Left renal pelvis (tissue), 4 donors: ENCODE data around the gene GART. TPM values are rescaled to one million over a fixed set of nuclear protein-coding genes. Genes with fewer than 3 reads are reported as not detected.
A peak's percentile ranks its signal among the peaks of the same experiment; 100 is the strongest.
"Not testable (repeated sequence)": the region's sequence is repeated elsewhere in the genome, so short reads cannot be mapped to it uniquely, and the experiment has no call there.

Experiments used
- DNase-seq, 4 donors: peaks; one replicate each; pipeline ENCODE4 v3.0.0-alpha.2; 2013; ENCODE audit warnings: low read depth in 4 of 4, low spot score in 3 of 4
- polyA plus RNA-seq, 4 donors: library from polyadenylated mRNA; unstranded; fragments of 120-200 nt; gene quantifications; one replicate each; pipeline ENCODE4 v1.2.1, GENCODE V29; 2013; ENCODE audit not compliant: insufficient read length in 4 of 4

Gene GART
- polyA plus RNA-seq, 4 donors, result 59.6 to 85.9 (median 69.1) TPM

DNA sequence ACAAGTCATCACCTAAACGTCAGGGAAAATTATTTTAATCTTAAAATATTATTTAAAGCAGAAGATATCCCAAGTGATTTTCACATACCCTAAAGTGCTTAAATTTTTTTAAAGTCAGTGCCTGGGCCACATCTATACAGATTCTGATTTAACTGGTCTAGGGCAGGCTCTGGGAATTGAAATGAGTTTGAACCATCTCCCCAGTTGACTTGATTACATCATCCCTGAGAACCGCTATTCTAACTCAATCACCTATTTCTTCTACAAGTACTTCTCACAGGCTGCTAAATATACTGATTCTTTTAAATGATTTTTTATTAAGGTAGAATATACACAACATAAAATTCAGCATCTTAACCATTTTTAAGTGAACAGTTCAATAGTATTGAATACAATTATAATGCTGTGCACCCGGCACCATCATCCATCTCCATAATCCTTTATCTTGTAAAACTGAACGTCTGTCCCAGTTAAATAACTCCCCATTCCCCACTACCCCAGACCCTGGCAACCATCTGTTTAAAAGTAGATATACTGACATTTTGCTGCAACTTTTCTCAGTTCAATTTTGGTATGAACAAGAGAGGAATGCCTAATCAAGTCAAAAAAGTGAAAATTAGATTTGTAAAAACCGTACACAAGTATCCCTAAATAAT, 19.5 kb downstream of the GART start:
- DNase-seq, result no peak

DNA sequence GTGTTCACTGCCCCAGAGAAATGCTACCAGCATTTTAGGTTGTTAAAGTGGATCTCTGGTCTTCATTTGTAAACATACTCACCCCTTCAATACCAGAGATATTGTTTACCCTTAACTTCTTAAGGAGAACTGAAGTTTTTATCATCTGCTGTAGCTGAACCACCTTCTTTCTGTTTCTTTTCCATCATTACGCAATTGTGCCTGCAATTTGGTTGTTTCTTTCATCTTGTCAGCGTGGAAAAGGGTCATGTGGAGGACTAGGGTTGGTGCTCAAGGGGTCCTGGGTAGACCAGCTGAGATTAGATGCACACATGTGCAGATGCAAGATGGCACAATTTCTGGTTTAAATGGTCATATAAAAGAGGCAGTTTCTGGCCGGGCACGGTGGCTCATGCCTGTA, 23.0 kb downstream of the GART start:
- DNase-seq, result no peak

DNA sequence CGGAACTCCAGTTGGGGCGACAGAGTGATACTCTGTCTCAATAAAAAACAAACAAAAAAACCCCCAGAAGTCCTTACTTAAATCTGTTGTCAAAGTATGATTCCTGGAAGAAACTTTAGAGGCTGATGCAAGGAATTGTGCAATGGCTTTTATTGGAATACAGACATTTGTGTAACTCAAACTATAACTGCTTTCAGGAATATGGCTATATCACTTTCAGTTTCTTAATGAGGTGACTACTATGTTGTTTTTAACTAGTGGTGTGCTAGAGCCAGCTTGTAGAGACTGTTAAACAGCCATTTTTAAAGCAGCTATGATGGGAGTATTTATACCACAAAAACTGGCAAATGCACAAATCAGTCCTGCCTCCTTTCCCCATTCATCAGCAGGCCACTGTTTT, 27.7 kb downstream of the GART start:
- no peak for DNase-seq

DNA sequence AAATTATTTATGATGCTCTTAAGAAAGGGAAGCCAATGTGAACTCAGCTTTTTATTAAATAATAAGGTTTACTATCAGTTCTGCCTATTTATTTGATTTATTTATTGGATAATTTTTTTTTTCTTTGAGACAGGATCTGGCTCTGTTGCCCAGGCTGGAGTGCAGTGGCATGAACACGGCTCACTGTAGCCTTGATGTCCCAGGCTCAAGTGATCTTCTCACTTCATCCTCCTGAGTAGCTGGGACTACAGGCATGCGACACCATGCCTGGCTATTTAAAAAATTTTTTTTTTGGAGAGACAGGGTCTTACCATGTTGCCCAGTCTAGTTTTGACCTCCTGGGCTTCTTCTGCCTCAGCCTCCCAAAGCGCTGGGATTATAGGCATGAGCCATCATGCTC, 29.4 kb downstream of the GART start:
- DNase-seq, result no peak

DNA sequence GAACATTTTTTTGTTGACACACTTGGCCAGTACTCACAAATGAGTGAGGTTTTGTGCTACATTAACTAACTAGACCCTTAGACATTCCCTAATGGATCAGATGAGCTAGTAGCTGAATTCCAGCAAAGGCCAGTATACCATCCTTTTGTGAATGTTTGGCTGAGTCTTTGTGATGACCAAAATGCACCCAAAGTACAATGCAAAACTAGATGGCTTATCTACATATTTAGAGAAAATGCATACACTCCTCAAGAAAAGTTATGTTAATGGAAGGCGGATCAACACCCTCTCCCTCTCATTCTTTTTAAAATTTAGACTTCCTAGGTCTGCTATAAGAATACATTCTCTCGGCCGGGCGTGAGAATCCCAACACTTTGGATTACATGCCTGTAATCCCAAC, 30.3 kb downstream of the GART start:
- DNase-seq, result no peak

DNA sequence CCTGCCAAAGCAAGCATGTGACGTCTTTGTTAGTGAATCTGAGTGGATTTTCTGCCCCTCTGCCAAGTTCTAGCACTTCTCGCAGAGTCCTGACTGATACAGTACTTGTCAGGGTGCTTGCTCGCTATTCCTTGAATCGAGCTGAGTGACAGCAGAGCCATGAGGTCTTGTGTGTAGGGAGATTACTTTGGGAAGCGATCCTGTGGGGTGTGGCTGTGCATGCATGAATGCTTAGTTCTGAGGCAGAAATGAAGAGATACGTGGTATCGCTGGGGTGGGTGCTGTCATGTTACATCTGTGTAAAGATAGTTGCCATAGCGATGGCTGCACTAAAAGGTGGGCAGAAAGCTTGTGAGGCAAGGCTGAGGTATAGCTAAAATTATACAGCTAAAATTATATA, 31.1 kb downstream of the GART start:
- no peak for DNase-seq

DNA sequence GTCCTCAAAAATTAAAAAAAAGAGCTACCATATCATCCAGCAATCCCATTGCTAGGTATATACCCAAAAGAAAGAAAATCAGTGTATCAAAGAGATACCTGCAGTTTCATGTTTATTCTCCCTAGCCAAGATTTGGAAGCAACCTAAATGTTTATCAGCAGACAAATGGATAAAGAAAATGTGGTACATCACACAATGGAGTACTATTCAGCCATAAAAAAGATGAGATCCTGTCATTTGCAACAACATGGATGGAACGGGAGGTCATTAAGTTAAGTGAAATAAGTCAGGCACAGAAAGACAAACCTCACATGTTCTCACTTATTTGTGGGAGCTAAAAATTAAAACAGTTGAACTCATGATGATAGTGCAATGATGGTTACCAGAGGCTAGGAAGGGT, 34.9 kb downstream of the GART start:
- DNase-seq, result not testable (repeated sequence)

DNA sequence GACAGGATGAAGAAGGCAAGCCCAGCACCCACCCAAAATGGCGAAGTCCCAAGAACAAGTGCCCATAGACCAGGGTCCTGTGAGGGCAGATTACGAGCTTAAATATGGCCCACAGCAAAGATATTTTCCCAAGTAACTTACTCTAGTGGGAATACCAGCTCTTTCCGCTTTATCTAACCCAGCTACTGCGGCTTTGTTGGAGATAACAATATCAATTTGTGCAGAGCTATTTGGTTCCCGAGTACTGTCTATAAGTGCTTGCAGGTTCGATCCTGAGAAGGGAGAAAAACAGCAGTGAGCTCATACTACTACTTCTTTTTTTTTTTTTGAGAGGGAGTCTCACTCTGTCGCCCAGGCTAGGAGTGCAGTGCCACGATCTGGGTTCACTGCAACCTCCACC, 36.1 kb downstream of the GART start:
- DNase-seq, result no peak

DNA sequence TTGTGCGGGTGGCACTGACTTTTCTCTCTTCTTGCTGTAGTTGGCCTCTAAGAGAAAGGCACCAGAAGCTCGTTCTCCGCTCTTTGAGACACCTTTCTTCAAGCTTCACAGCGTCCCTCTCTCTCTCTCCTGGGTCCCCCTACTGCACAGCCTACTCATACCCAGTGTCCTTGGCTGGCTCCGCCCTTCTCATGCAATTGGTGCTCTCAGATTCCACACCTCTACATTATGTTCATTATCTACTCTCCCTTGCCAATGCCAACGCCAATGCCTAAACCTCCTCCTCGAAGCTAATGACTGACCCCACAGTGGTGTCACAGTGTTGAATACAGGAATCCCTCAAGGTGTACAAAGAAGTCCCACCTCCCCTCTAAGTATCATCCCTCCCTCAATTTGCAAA, 45.6 kb downstream of the GART start:
- no peak for DNase-seq

DNA sequence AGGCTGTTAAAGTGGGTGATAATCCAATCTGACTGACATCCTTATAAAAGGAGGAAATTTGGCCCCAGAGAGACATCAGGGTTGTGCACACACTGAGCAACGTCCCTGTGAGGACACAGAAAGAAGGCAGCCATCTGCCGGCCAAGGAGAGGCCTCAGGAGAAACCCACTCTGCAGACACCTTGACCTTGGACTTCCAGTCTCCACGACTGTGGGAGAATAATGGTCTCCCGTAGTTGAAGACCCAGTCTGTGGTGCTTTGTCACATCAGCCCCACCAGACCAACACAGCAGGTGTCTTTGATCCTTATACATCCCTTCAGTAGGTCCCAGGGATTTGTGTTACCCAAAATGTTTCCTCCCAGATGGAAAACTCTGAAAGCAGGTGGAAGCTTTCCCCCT, 46.2 kb downstream of the GART start:
- DNase-seq, result no peak

DNA sequence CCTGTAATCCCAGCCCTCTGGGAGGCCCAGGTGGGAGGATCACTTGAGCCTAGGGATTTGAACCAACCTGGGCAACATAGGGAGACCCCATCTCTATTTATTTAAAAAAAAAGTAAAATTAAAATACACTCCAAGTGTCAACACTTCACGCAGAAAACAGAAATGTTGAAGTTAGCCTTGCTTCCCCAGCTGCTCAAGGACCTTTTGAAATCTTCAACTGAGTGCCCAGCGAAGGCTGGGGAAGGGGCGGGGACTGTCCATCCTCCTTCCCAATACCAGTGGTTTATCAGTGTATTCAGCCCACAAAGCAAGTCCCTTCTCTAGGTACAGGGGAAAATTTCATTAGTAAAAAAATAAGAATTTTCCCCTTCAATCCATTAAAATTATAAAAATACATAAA, 48.2 kb downstream of the GART start:
- no peak for DNase-seq

DNA sequence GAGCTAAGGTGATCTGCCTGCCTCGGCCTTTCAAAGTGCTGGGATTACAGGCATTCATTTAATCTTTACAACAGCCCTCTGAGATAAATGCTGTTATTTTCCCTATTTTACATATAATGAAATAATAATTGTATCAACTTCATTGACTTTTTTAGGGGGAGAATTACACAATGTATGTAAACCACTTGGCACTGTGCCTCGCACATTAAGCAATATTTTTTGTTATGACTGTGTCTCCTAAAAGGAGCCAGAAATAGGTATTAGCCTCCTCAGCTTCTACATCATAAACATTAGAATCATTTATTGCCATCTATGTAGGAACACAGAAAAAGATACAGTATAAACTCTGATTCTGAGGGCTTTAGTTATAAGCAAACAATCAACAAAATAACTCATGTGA, 49.3 kb downstream of the GART start:
- DNase-seq, result no peak

DNA sequence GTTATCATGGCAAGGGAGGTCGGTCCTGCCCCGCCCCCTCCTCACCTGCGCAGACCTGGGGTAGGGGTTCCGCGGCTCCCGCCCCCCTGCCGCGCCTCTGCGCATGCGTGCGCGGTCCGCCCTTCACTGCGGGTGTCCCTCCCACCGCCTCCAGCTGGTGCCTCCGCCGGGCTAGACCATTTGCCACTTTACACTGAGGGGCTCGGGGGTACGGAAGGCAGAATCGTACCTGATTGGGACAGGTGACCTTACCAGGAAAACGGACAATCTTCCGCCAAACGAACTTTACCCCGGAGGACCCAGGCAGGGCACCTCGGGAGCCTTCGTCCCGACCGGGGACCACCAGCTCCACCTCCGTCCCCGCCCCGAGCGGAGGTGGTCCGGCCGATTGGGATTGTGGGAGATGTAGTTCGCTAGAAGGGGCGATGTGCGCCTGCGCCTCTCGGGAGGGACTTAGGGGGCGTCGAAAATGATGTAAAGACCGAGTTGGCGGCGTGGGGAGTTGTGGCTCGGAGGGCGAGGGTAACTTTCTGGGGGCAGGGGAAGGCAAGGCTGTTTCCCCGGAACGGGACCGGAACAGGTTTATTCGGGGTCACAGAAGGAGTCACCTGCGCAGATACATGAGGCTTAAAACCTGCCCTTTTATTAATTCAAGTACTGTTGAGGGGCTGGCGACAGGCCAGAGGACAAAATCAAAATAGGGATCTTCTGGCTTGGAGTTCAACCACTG, 50.4 kb downstream of the GART start, which contains the start of gene DNAJC28:
Gene DNAJC28, minus strand, starts transcription at position 344 of the 730 bp plus-strand sequence. CDS start 2,323 bp downstream, outside the sequence.
- DNase-seq, result peak; percentile 90 to 94 (median 92)

DNA sequence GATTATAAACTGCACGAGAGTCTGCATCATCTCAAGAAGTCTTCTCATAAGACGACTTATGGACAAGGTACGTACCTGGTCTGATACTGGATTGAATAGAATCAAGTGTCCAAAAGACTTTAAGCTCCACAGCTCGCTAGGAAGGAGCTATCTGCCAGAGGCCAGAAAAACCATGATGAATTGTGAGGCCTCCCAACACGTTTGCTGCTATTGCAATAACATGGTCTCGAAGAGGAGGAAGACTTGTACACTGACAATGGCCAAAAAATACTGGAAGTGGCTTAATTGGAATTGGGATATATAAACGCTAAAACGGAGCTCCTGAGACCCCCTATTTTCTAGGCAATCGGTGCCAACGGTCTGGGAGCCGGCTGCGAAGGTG, 50.9 kb downstream of the GART start:
- peak in 1 of 4 donors; percentile 5 for DNase-seq

DNA sequence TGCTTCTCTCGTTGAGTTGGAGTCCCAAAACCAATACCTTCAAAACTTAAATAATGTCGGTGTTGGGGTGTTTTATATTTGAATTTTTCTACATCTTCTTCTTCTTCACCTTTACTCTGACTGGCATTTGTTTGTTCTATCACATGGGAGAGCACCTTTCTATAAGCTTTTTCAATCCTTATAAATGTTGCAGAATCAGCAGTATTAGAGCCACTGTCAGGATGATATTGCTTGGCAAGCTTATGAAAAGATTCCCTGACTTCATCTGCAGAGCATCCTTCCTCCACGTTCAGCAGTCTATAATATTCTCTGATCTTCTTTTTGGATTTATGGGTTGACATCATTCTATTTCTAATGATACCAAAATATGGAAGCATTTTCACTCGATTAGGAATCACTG, 53.0 kb downstream of the GART start:
- DNase-seq, result no peak

DNA sequence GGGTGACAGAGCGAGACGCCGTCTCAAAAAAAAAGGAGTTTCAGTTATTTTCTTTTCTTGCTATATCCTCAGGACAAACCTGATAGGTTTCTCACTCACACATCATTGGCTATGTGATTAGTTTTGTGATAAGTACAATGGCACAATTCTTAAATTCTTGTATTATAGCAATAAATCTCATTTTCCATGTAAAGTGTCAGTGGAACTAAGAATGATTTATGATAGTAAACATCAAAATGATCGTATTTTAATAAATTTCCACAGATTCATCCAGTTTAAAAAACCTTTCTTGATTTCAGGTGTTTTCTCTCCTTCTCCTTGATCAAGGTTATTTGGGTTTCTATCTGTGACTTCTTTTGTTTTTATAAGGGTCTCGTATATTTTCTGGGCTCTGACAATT, 53.9 kb downstream of the GART start:
- no peak for DNase-seq

DNA sequence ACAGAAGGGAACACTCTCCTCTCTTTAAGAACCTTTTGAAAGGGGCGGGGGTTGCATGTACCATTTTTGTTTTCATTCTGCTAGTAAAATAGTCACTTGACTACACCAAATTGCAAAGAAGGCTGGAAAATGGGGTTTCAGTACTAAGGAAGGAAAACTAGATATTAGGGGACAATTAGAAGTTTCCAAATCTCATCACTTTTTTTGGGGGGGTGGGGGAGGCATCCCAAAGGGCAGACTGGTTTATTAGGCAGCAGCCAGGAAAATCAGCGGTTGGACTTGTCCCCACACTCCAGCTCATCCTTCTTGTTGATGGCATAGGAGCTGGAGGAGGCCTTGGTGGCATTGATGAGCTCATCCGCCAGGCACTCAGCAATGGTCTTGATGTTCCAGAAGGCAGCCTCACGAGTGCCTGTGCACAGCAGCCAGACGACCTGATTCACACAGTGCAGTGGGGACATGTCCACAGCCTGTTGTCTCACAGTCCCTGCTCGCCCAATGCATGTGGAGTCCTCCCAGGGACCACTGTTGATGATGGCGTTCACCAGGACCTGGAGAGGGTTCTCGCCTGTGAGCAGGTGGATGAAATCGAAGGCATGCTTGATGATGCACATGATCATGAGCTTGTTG, 60.5 kb downstream of the GART start:
- DNase-seq, result no peak

DNA sequence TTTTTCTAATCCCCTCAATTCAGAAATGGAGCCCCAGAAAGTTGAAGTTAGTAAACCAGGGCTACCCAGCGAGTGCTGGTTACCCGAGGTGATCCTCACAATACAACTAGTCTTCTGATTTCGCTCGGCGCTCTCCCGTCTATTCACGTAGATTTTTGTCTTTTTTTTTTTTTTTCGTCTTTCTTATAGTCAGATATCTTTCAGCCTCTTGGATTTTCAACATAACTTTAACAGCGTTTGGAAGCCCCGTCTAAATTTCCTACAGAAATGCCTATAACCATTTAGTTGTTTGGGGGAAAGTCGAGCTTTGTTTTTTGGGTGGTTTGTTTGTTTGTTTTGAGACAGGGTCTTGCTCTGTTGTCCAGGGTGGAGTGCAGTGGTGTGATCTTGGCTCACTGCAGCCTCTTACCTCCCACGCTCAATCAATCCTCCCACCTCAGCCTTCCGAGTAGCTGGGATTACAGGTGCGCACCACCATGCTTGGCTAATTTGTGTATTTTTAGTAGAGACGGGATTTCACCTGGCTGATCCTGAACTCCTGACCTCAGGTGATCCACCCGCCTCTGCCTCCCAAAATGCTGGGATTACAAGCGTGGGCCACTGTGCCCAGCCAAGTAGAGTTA, 61.3 kb downstream of the GART start:
- no peak for DNase-seq

DNA sequence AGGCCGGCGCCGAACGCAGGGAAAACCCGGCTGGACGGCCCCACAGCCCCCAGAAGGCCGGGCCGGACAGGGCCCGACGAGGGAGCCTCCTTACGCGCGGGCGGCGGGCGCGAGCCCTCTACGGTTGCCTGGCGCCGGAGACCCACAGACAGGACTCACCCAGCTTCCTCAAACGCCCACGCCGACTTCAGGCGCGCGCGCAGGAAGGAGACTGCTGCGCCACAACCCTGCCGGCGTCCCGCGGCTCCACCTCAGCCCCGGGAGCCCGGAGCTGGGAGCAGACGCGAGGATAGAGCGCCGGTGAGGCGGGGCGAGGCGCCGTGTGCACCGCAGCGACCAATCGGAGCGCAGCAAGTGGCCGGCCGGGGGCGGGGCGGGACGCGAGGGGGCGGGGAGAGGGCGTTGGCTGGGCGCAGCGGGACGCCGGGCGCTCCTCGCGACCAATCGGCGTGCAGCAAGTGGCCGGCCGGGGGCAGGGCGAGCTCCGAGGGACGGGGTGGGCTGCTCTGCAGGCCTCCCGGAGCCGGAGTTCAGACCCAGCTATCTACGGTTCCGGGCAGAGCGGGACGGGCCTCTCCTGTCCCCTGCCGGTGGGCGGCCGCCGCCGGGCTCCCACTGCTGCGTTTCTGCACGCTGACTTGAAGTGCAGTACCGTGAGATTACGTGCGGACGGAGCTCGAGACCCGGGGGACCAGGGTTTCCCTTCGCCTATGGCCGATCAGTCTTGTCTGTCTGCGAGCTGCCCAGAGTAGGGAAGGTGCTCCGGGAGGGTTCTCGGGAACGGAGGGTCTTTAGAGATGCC, 62.0 kb downstream of the GART start, which contains the start of gene TMEM50B:
Gene TMEM50B, minus strand, starts transcription at position 296 of the 802 bp plus-strand sequence. CDS start 11,089 bp downstream, outside the sequence.
- peak; percentile 77 to 89 (median 88) for DNase-seq

DNA sequence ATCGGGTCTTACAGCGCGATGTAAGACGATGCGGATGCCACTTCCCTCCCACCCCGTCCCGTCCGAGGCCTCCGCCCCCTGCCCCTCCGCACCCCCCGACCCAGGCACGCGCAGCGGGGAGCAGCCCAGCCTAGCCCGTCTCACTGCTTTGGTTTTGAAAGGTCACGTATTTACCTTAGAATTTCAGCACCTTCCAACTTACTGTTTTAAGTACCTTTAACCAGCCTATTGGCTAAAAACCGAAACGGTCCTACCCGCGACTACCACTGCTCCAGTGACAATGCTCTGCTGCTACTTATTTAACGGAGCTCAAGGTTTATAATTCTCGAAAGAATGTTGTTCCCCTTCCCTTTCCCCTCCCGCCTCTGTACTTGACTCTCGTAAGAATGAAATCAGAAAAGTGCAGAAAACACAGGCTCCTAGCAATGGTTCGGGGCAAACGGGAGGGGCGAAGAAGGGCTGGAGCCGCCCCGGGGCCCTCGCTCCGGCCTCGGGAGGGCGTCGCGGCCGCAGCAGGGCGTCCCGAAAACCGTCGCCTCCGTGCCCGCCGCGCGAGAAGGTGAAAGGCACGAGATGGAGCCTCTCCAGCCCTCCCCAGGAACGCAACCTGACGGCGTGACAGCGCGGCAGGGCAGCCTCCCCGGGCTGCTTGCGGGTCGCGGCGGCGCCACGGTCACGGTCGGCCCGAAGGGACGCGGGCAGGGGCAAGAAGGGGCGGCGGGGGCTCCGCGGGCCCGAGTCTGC, 62.8 kb downstream of the GART start:
- DNase-seq, result peak in 2 of 4 donors; percentile 14 to 16
